H1 (cell line): ENCODE measurements around the gene NDUFB8. TPM values are rescaled to one million over a fixed set of nuclear protein-coding genes. Genes with fewer than 3 reads are reported as not detected.

Experiments
- HDAC2 ChIP-seq, 2 experiments: fragments of 300-600 bp in 1 of 2; sonication (generic) in 1 of 2; IDR thresholded peaks; 2 replicates each; pipeline ENCODE4 v1.6.1; 2011 to 2012; ENCODE audit warnings: low read depth in 2 of 2, low read length in 2 of 2, mild to moderate bottlenecking in 2 of 2, moderate library complexity in 2 of 2, borderline replicate concordance in 1 of 2, inconsistent platforms in 1 of 2
- SAP30 ChIP-seq: fragments of 300-600 bp; sonication (generic); IDR thresholded peaks from 2 replicates; pipeline ENCODE4 v1.7.1; 2012; ENCODE audit warnings: low read length, moderate library complexity, mild to moderate bottlenecking, inconsistent platforms; ENCODE audit not compliant: insufficient read depth, insufficient replicate concordance
- polyA plus RNA-seq, 7 experiments: library from polyadenylated mRNA; depleted of rRNA in 3 of 7; stranded (reverse) in 5 of 7; unstranded in 2 of 7; fragments of >200 nt in 5 of 7; fragments of 200-250 nt in 2 of 7; gene quantifications; 1 replicate in 5 of 7; 2 replicates in 1 of 7; 4 replicates in 1 of 7; pipeline versions ENCODE4 v1.2.1 to v1.2.3, GENCODE V29; 2011 to 2013; ENCODE audit warnings: missing spikeins in 2 of 7, mixed read lengths in 2 of 7
- total RNA-seq: library from RNA; stranded (reverse); fragmentation: NEBNext Ultra II Directional; extraction: Animal tissue kit (Norgen Biotek cat#: 25700); gene quantifications from 2 replicates; pipeline ENCODE4 v1.2.1, GENCODE V29; 2021

The NDUFB8 gene
- total and polyA plus RNA-seq, 2 of the 8 experiments (the other 6 are each of a cell fraction or from before 2014, with no cell fraction given) = 175 to 455 TPM

DNA sequence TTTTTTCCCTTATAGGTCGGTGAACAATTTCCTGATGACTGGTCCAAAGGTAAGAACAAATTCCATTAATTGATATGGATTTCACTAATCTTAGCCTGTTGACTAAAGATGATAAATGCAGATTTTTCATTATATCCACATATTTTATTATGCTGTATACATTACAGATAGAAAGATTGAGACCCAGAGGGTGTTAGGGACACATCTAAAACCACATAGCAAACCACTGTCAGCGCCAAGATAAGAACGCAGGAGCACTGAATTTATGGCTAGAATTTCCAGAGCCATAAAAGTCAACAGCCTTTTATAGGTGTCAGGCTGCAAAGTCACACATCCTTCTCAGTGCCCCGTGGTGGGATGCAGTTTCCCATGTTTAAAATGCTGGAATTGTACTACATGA is 50.6 kb downstream of the NDUFB8 start (continued):
- TF ChIP-seq SAP30 (no peak), HDAC2 (IDR thresholded peaks at IDR 0.05; ENCODE audit: borderline replicate concordance in 1 of 2, low read depth in 2 of 2, low read length in 2 of 2) (no peak)
